GM12801 (cell line): Measurements from ENCODE around the gene PDZRN4.

Source experiments
- CTCF ChIP-seq: IDR thresholded peaks from one replicate; pipeline ENCODE4 v1.5.1; 2011; ENCODE audit warnings: control low read depth; ENCODE audit not compliant: insufficient read length; ENCODE audit errors: extremely low read depth

Gene PDZRN4

GRCh38 chr12:41327096-41327895, 139.2 kb downstream of the PDZRN4 start:
- TF ChIP-seq CTCF = no peak

DNA sequence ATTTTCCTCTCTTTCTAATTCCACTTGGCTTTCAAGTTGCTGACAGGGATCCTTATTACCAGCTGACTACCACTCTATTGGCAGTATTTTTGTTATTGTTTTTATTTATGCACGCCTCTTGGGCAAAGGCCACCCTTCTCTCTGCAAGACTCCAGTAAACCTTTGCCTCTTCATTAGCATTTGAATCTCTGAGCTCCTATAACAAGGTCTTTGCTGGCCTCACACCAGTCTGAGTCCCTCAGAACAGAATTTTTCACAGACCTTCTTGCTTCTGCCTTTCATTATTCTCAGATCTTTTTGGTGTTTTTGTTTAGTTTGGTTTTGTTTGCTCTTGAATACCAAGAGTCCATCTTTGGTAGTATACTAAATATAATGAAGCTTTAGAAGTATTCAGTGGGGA, 145.9 kb downstream of the PDZRN4 start:
- TF ChIP-seq CTCF = no peak

GRCh38 chr12:41334390-41334789, 146.3 kb downstream of the PDZRN4 start:
- no peak for TF ChIP-seq CTCF

GRCh38 chr12:41336041-41336549, 148.0 kb downstream of the PDZRN4 start:
- no peak for TF ChIP-seq CTCF

DNA sequence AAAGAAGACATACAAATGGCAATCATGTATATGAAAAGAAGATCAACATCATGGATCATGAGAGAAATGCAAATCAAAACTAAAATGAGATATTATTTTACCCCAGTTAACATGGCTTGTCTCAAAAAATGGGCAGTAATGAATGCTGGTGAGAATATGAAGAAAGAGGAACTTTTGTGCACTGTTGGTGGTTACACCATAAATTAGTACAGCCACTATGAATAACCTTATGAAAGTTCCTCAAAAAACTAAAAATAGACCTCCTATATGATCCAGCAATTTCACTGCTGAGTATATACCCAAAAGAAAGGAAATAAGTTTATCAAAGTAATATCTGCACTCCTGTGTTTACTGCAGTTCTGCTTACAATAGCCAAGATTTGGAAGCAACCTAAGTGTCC, 151.7 kb downstream of the PDZRN4 start:
- TF ChIP-seq CTCF = no peak

DNA sequence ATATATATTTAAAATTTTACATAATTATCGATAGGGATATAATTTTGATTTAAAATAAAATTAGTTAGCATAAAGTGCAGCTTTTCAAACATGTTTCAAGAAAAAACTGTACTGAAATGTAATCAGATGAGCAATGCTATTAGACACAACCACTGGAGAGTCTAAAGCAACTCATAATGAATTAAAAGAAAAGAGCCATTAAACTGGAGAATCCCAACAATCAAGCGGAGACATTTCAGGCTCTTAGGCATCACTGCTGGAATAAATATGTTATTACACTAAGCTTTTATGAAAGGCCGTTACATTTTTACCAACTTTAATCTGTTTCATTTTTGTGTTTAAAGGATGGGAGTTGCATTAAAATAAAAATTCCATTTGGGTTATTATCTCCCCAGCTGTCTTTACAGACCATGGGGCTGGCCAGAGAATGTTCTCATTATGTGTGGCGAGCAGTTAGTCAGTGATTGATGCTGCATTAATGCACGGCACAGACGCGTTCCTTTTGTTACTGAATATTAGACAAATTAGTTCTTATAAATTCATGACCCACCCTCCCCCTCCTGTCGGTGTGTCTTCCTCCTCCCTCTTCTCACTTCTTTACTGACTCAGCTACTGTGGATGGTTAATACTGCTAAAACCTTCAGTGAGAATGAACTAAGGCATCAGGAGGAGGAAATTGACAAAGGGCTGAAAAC, 156.8 kb downstream of the PDZRN4 start:
- no peak for TF ChIP-seq CTCF

DNA sequence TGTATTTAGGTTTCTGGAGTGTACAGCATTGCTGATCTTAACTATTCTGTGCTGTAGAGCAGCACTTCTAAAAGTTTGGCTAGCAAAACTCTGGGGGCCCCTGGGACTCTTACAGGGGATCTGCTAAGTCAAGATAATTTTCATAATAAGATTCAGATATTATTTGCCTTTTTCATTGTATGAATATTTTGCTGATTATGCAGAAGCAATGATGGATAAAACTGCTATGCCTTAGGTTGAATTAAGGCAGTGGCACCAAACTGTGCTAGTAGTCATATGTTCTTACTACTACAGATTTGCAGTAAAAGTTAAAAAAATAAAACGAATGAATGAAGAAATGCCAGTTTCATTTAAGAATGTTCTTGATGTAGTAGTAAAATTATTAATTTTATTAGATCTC, 160.1 kb downstream of the PDZRN4 start:
- TF ChIP-seq CTCF = no peak
